ENCODE measurements around the gene CCBE1.

The CCBE1 gene

GRCh38 chr18:59705145-59705544 is 7.9 kb upstream of the CCBE1 start:
- Histone ChIP-seq H2BK15ac (ENCODE audit: low read depth, poor library complexity, severe bottlenecking) (no peak overlapping the region), H3K4me2 (ENCODE audit: low read length, poor library complexity, severe bottlenecking) (no peak overlapping the region), H3K14ac (ENCODE audit: low read length in 2 of 2) (no peak overlapping the region), H3K4me3 (ENCODE audit: insufficient read depth in 1 of 2, low read depth in 1 of 2, low read length in 2 of 2) (no peak overlapping the region), H3K79me1 (replicated peaks; ENCODE audit: low read length, poor library complexity, severe bottlenecking) (no peaks in the 10 kb centered on the region), H2BK5ac (ENCODE audit: low read depth, low read length, poor library complexity, severe bottlenecking) (no peak overlapping the region), H3K9me3 (ENCODE audit: control insufficient read depth, low read length) (no peaks in the 10 kb centered on the region), H2AFZ (ENCODE audit: low read depth, low read length) (no peak overlapping the region), H3K4me1 (ENCODE audit: control insufficient read depth, insufficient read depth, low read depth, low read length) (peaks cover 1% of the 10 kb centered on the region), H3K27me3 (ENCODE audit: control insufficient read depth in 1 of 2, insufficient read depth in 1 of 2, low read length in 2 of 2) (no peaks in the 10 kb centered on the region), H3K18ac (ENCODE audit: low read depth in 1 of 2, low read length in 2 of 2) (no peak overlapping the region), H3K27ac (ENCODE audit: low read length, poor library complexity, severe bottlenecking) (no peak overlapping the region), H2BK12ac (ENCODE audit: low read length in 2 of 2) (no peak overlapping the region), H3K23ac (ENCODE audit: low read length in 2 of 2) (no peak overlapping the region), H3K36me3 (ENCODE audit: control insufficient read depth in 1 of 2, insufficient read depth in 2 of 2, low read depth in 1 of 2, low read length in 2 of 2) (no peaks in the 10 kb centered on the region), H4K91ac (ENCODE audit: low read length) (no peak overlapping the region), H2BK120ac (ENCODE audit: low read depth, low read length) (no peak overlapping the region), H4K8ac (ENCODE audit: low read length) (no peak overlapping the region), H3K9ac (ENCODE audit: low read length) (no peak overlapping the region), H2AK5ac (ENCODE audit: low read length, severe bottlenecking) (no peak overlapping the region), H3K4ac (ENCODE audit: low read depth in 1 of 2, low read length in 2 of 2) (no peak overlapping the region)
- 73% methylated on average over 1 of the region's 1 CpG for WGBS
- DNase-seq: peak; percentile 32

GRCh38 chr18:59704146-59704545 is 6.9 kb upstream of the CCBE1 start:
- peaks cover 1% of the 10 kb centered on the region for H3K4me1 ChIP-seq (ENCODE audit: control insufficient read depth, insufficient read depth, low read depth, low read length)
- no peak overlapping the region for H2AFZ ChIP-seq (ENCODE audit: low read depth, low read length)
- no peak overlapping the region for H3K18ac ChIP-seq (ENCODE audit: low read depth in 1 of 2, low read length in 2 of 2)
- no peaks in the 10 kb centered on the region for H3K27me3 ChIP-seq (ENCODE audit: control insufficient read depth in 1 of 2, insufficient read depth in 1 of 2, low read length in 2 of 2)
- no peak overlapping the region for H3K27ac ChIP-seq (ENCODE audit: low read length, poor library complexity, severe bottlenecking)
- H2BK15ac ChIP-seq (ENCODE audit: low read depth, poor library complexity, severe bottlenecking): no peak overlapping the region
- H3K36me3 ChIP-seq (ENCODE audit: control insufficient read depth in 1 of 2, insufficient read depth in 2 of 2, low read depth in 1 of 2, low read length in 2 of 2): no peaks in the 10 kb centered on the region
- H3K14ac ChIP-seq (ENCODE audit: low read length in 2 of 2): no peak overlapping the region
- H2AK5ac ChIP-seq (ENCODE audit: low read length, severe bottlenecking): no peak overlapping the region
- no peak overlapping the region for H3K4me3 ChIP-seq (ENCODE audit: insufficient read depth in 1 of 2, low read depth in 1 of 2, low read length in 2 of 2)
- H2BK5ac ChIP-seq (ENCODE audit: low read depth, low read length, poor library complexity, severe bottlenecking): no peak overlapping the region
- no peak overlapping the region for H4K8ac ChIP-seq (ENCODE audit: low read length)
- no peaks in the 10 kb centered on the region for H3K9me3 ChIP-seq (ENCODE audit: control insufficient read depth, low read length)
- 80% methylated on average over 1 of the region's 1 CpG for WGBS
- no peak overlapping the region for H3K23ac ChIP-seq (ENCODE audit: low read length in 2 of 2)
- H4K91ac ChIP-seq (ENCODE audit: low read length): no peak overlapping the region
- H2BK12ac ChIP-seq (ENCODE audit: low read length in 2 of 2): no peak overlapping the region
- H3K4ac ChIP-seq (ENCODE audit: low read depth in 1 of 2, low read length in 2 of 2): no peak overlapping the region
- no peak overlapping the region for H2BK120ac ChIP-seq (ENCODE audit: low read depth, low read length)
- H3K4me2 ChIP-seq (ENCODE audit: low read length, poor library complexity, severe bottlenecking): no peak overlapping the region
- H3K79me1 ChIP-seq (replicated peaks; ENCODE audit: low read length, poor library complexity, severe bottlenecking): no peaks in the 10 kb centered on the region
- no peak for DNase-seq
- H3K9ac ChIP-seq (ENCODE audit: low read length): no peak overlapping the region

GRCh38 chr18:59701272-59701671 is 4.0 kb upstream of the CCBE1 start:
- Histone ChIP-seq H3K4me3 (ENCODE audit: insufficient read depth in 1 of 2, low read depth in 1 of 2, low read length in 2 of 2) (no peak overlapping the region), H3K36me3 (ENCODE audit: control insufficient read depth in 1 of 2, insufficient read depth in 2 of 2, low read depth in 1 of 2, low read length in 2 of 2) (no peaks in the 10 kb centered on the region), H2AK5ac (ENCODE audit: low read length, severe bottlenecking) (no peak overlapping the region), H2BK120ac (ENCODE audit: low read depth, low read length) (no peak overlapping the region), H4K91ac (ENCODE audit: low read length) (no peak overlapping the region), H3K4ac (ENCODE audit: low read depth in 1 of 2, low read length in 2 of 2) (no peak overlapping the region), H2BK15ac (ENCODE audit: low read depth, poor library complexity, severe bottlenecking) (no peak overlapping the region), H3K9me3 (ENCODE audit: control insufficient read depth, low read length) (no peaks in the 10 kb centered on the region), H3K27ac (ENCODE audit: low read length, poor library complexity, severe bottlenecking) (no peak overlapping the region), H3K14ac (ENCODE audit: low read length in 2 of 2) (no peak overlapping the region), H3K9ac (ENCODE audit: low read length) (no peak overlapping the region), H3K4me1 (ENCODE audit: control insufficient read depth, insufficient read depth, low read depth, low read length) (peaks cover 13% of the 10 kb centered on the region), H3K18ac (ENCODE audit: low read depth in 1 of 2, low read length in 2 of 2) (no peak overlapping the region), H2BK5ac (ENCODE audit: low read depth, low read length, poor library complexity, severe bottlenecking) (no peak overlapping the region), H3K23ac (ENCODE audit: low read length in 2 of 2) (no peak overlapping the region), H2AFZ (ENCODE audit: low read depth, low read length) (no peak overlapping the region), H3K79me1 (replicated peaks; ENCODE audit: low read length, poor library complexity, severe bottlenecking) (no peaks in the 10 kb centered on the region), H2BK12ac (ENCODE audit: low read length in 2 of 2) (no peak overlapping the region), H3K4me2 (ENCODE audit: low read length, poor library complexity, severe bottlenecking) (no peak overlapping the region), H3K27me3 (ENCODE audit: control insufficient read depth in 1 of 2, insufficient read depth in 1 of 2, low read length in 2 of 2) (peaks cover 0 to 15% of the 10 kb centered on the region in 2 experiments), H4K8ac (ENCODE audit: low read length) (no peak overlapping the region)
- DNase-seq: no peak
- 97% methylated on average over 2 of the region's 3 CpGs for WGBS

- no peak for DNase-seq
- Histone ChIP-seq H3K9ac (ENCODE audit: low read length) (peak overlapping the region; percentile 21), H3K23ac (ENCODE audit: low read length in 2 of 2) (no peak overlapping the region), H2AK5ac (ENCODE audit: low read length, severe bottlenecking) (no peak overlapping the region), H3K27ac (ENCODE audit: low read length, poor library complexity, severe bottlenecking) (no peak overlapping the region), H4K8ac (ENCODE audit: low read length) (no peak overlapping the region), H3K4me3 (ENCODE audit: insufficient read depth in 1 of 2, low read depth in 1 of 2, low read length in 2 of 2) (no peak overlapping the region), H3K27me3 (ENCODE audit: control insufficient read depth in 1 of 2, insufficient read depth in 1 of 2, low read length in 2 of 2) (peaks cover 0 to 22% of the 10 kb centered on the region in 2 experiments), H2AFZ (ENCODE audit: low read depth, low read length) (no peak overlapping the region), H3K14ac (ENCODE audit: low read length in 2 of 2) (no peak overlapping the region), H2BK5ac (ENCODE audit: low read depth, low read length, poor library complexity, severe bottlenecking) (no peak overlapping the region), H3K18ac (ENCODE audit: low read depth in 1 of 2, low read length in 2 of 2) (peak overlapping the region in 1 of 2 experiments; percentile 57), H2BK15ac (ENCODE audit: low read depth, poor library complexity, severe bottlenecking) (no peak overlapping the region), H3K79me1 (replicated peaks; ENCODE audit: low read length, poor library complexity, severe bottlenecking) (no peaks in the 10 kb centered on the region), H2BK120ac (ENCODE audit: low read depth, low read length) (no peak overlapping the region), H4K91ac (ENCODE audit: low read length) (no peak overlapping the region), H3K4me2 (ENCODE audit: low read length, poor library complexity, severe bottlenecking) (no peak overlapping the region), H3K9me3 (ENCODE audit: control insufficient read depth, low read length) (no peaks in the 10 kb centered on the region), H3K36me3 (ENCODE audit: control insufficient read depth in 1 of 2, insufficient read depth in 2 of 2, low read depth in 1 of 2, low read length in 2 of 2) (no peaks in the 10 kb centered on the region), H3K4ac (ENCODE audit: low read depth in 1 of 2, low read length in 2 of 2) (no peak overlapping the region), H3K4me1 (ENCODE audit: control insufficient read depth, insufficient read depth, low read depth, low read length) (peaks cover 15% of the 10 kb centered on the region), H2BK12ac (ENCODE audit: low read length in 2 of 2) (peak overlapping the region in 1 of 2 experiments; percentile 68)
- WGBS: 83% methylated on average over 2 of the region's 3 CpGs
Measured at GRCh38 chr18:59700535-59700967, 3.3 kb upstream of the CCBE1 start.

Data from mesenchymal stem cell (in vitro differentiated cells and primary cell).